HepG2 (cell line): ENCODE results near the gene ZNF367. TPM values are rescaled to one million over a fixed set of nuclear protein-coding genes. Genes with fewer than 3 reads are reported as not detected.

Source experiments
- ATAC-seq: fragments of 200-7000 bp; cut with Tn5 transposase; 3 replicates; pipeline ENCODE4 v1.9.1; 2020; ENCODE audit warnings: mild to moderate bottlenecking, moderate library complexity
- BruUV-seq: library from RNA; stranded (reverse); fragments of 400-500 nt; replicated peaks from 2 replicates; lab custom pipeline; 2021; lab: Mats Ljungman, UMichigan
- CTCF ChIA-PET: fragments of 300-600 bp; formaldehyde crosslinking; extraction: SDS; loops from one replicate; lab custom pipeline; 2021; ENCODE audit warnings: low total read pairs, inconsistent platforms, low intra/inter-chr PET ratio; lab: Yijun Ruan, JAX
- POLR2A ChIA-PET: fragments of 350-600 bp; sonication (Branson Sonifier 250); formaldehyde crosslinking; loops from one replicate; lab custom pipeline; 2020; ENCODE audit warnings: antibody characterized with exemption, inconsistent platforms; lab: Yijun Ruan, JAX
- DNase-seq: peaks from one replicate; pipeline ENCODE4 v3.0.0-alpha.2; 2015; ENCODE audit warnings: low spot score
- FAIRE-seq: peaks from 3 replicates; lab custom pipeline; 2011; peaks lifted over from hg19 to GRCh38; lab: Jason Lieb, UNC
- H2AFZ ChIP-seq: one replicate; pipeline ENCODE4 v1.6.1; 2011; ENCODE audit warnings: low read length, inconsistent platforms
- H3K27ac ChIP-seq: fragments of 300-600 bp; 3 replicates; pipeline ENCODE4 v1.8.0; 2011; ENCODE audit warnings: mixed run types, mild to moderate bottlenecking, mixed read lengths, low read length, inconsistent platforms; ENCODE audit not compliant: insufficient read depth; ENCODE audit errors: extremely low read length
- H3K27me3 ChIP-seq, 2 experiments: fragments of 200-600 bp in 1 of 2; 2 replicates in 1 of 2; 3 replicates in 1 of 2; pipeline versions ENCODE4 v1.6.0 to v1.8.0; 2011; ENCODE audit warnings: low read length in 2 of 2, mild to moderate bottlenecking in 2 of 2, moderate library complexity in 2 of 2, inconsistent platforms in 1 of 2; ENCODE audit not compliant: insufficient read depth in 2 of 2, control insufficient read depth in 1 of 2
- H3K36me3 ChIP-seq, 2 experiments: fragments of 200-600 bp in 1 of 2; replicated peaks in 1 of 2; 2 replicates in 1 of 2; 3 replicates in 1 of 2; pipeline versions ENCODE4 v1.5.1 to v1.8.0; 2011; ENCODE audit warnings: low read length in 2 of 2, inconsistent platforms in 1 of 2; ENCODE audit not compliant: insufficient read depth in 2 of 2, control insufficient read depth in 1 of 2
- H3K4me1 ChIP-seq: 2 replicates; pipeline ENCODE4 v1.5.1; 2012; ENCODE audit warnings: low read length, inconsistent platforms; ENCODE audit not compliant: insufficient read depth
- H3K4me2 ChIP-seq: 2 replicates; pipeline ENCODE4 v1.6.0; 2011; ENCODE audit warnings: low read depth, low read length, inconsistent platforms
- H3K4me3 ChIP-seq, 3 experiments: fragments of 200-600 bp in 1 of 3; sonication (generic), shearing (Covaris generic) in 1 of 3; replicated peaks in 1 of 3; 2 replicates each; pipeline ENCODE4 v1.5.1; 2011 to 2016; ENCODE audit warnings: low read length in 3 of 3, inconsistent platforms in 2 of 3, low read depth in 2 of 3, mild to moderate bottlenecking in 2 of 3, control low read depth in 1 of 3, mixed read lengths in 1 of 3; ENCODE audit not compliant: insufficient read depth in 1 of 3
- H3K79me2 ChIP-seq: one replicate; pipeline ENCODE4 v1.6.1; 2011; ENCODE audit warnings: low read length, inconsistent platforms; ENCODE audit not compliant: insufficient read depth
- H3K9ac ChIP-seq: 2 replicates; pipeline ENCODE4 v1.6.0; 2011; ENCODE audit warnings: mild to moderate bottlenecking, low read depth, low read length, inconsistent platforms; ENCODE audit not compliant: insufficient read depth
- H3K9me3 ChIP-seq: 2 replicates; pipeline ENCODE4 v1.5.1; 2012; ENCODE audit warnings: mild to moderate bottlenecking, low read length
- H4K20me1 ChIP-seq: 2 replicates; pipeline ENCODE4 v1.6.0; 2011; ENCODE audit warnings: inconsistent platforms, mild to moderate bottlenecking, low read length, moderate library complexity; ENCODE audit not compliant: insufficient read depth
- DNMT3B ChIP-seq: conservative IDR thresholded peaks from 2 replicates; pipeline ENCODE4 v1.6.1; 2016; ENCODE audit warnings: missing biosample characterization, control low read depth
- ERF ChIP-seq: IDR thresholded peaks from 2 replicates; pipeline ENCODE4 v1.6.1; 2018; ENCODE audit warnings: missing biosample characterization, missing genetic modification reagents
- FOXK2 ChIP-seq: fragments of 450-650 bp; IDR thresholded peaks from 2 replicates; pipeline ENCODE4 v1.6.1; 2016
- ISL2 ChIP-seq: sonication (generic); formaldehyde crosslinking; IDR thresholded peaks from 2 replicates; pipeline ENCODE4 v1.5.0; 2020; ENCODE audit warnings: missing genetic modification reagents
- KAT8 ChIP-seq: IDR thresholded peaks from 2 replicates; pipeline ENCODE4 v1.6.1; 2016; ENCODE audit warnings: missing genetic modification reagents, missing compliant biosample characterization
- NFKBIZ ChIP-seq: IDR thresholded peaks from 2 replicates; pipeline ENCODE4 v1.6.1; 2018; ENCODE audit warnings: missing genetic modification reagents, missing compliant biosample characterization
- RAD21 ChIP-seq: fragments of 450-650 bp; formaldehyde crosslinking; IDR thresholded peaks from 2 replicates; pipeline ENCODE4 v1.5.0; 2020; ENCODE audit warnings: mild to moderate bottlenecking
- RCOR2 ChIP-seq: IDR thresholded peaks from 2 replicates; pipeline ENCODE4 v1.6.1; 2016; ENCODE audit warnings: missing biosample characterization, missing genetic modification reagents
- SNRNP70 ChIP-seq: fragments of 200-400 bp; formaldehyde crosslinking; IDR thresholded peaks from 2 replicates; pipeline ENCODE4 v1.6.1; 2017; ENCODE audit warnings: mild to moderate bottlenecking, low read depth, low read length, moderate library complexity
- ZFP36 ChIP-seq: fragments of 150-350 bp; IDR thresholded peaks from 2 replicates; pipeline ENCODE4 v1.6.1; 2018; ENCODE audit warnings: borderline replicate concordance, low read length, low read depth; ENCODE audit not compliant: partially characterized antibody
- ZFP36L1 ChIP-seq: sonication (generic); formaldehyde crosslinking; IDR thresholded peaks from 2 replicates; pipeline ENCODE4 v1.8.0; 2022; ENCODE audit warnings: mild to moderate bottlenecking, missing genetic modification reagents, moderate library complexity
- ZFP37 ChIP-seq: sonication (generic); formaldehyde crosslinking; IDR thresholded peaks from 2 replicates; pipeline ENCODE4 v1.4.0; 2020; ENCODE audit warnings: missing genetic modification reagents, borderline replicate concordance
- ZNF124 ChIP-seq: sonication (generic); formaldehyde crosslinking; IDR thresholded peaks from 2 replicates; pipeline ENCODE4 v1.4.0; 2020; ENCODE audit warnings: missing genetic modification reagents
- ZNF160 ChIP-seq: sonication (generic); formaldehyde crosslinking; IDR thresholded peaks from 2 replicates; pipeline ENCODE4 v1.8.0; 2022; ENCODE audit warnings: mild to moderate bottlenecking, inconsistent platforms, missing genetic modification reagents
- ZNF205 ChIP-seq: IDR thresholded peaks from 2 replicates; pipeline ENCODE4 v1.6.1; 2018; ENCODE audit warnings: missing biosample characterization, missing genetic modification reagents
- ZNF570 ChIP-seq: sonication (generic); formaldehyde crosslinking; IDR thresholded peaks from 2 replicates; pipeline ENCODE4 v1.4.0; 2020; ENCODE audit warnings: mild to moderate bottlenecking, missing genetic modification reagents, borderline replicate concordance
- ZNF660 ChIP-seq: sonication (generic); formaldehyde crosslinking; IDR thresholded peaks from 2 replicates; pipeline ENCODE4 v1.5.1; 2020; ENCODE audit warnings: mild to moderate bottlenecking, low read depth, missing genetic modification reagents, borderline replicate concordance
- ZNF724P ChIP-seq: sonication (generic); formaldehyde crosslinking; IDR thresholded peaks from 2 replicates; pipeline ENCODE4 v1.8.0; 2022; ENCODE audit warnings: missing genetic modification reagents, borderline replicate concordance
- ZNF780A ChIP-seq: sonication (generic); formaldehyde crosslinking; IDR thresholded peaks from 2 replicates; pipeline ENCODE4 v1.8.0; 2022; ENCODE audit warnings: mild to moderate bottlenecking, missing genetic modification reagents, moderate library complexity
- WGBS: methylation state at CpG from one replicate; pipeline ENCODE4 v1.1.6; 2017; ENCODE audit warnings: low lambda C conversion rate; 5-methylcytosine and 5-hydroxymethylcytosine counted together
- in situ Hi-C: cut with HindIII; loops from 2 replicates; pipeline ENCODE4 v1.10.0; 2017; ENCODE audit warnings: low pct_unique_long_range_greater_than_20kb; ENCODE audit not compliant: extremely low pct_ligation_motif_present
- intact Hi-C: fragments of 100-400 bp; cut with micrococcal nuclease; formaldehyde crosslinking; loops from one replicate; pipeline ENCODE4 v1.10.0; 2022; ENCODE audit not compliant: unreplicated experiment
- polyA plus RNA-seq, 8 experiments: library from polyadenylated mRNA; depleted of rRNA in 3 of 8; stranded (reverse) in 7 of 8; unstranded in 1 of 8; fragments of >200 nt; fragmentation: Illumina TruSeq in 4 of 8; extraction: Trizol in 4 of 8; gene quantifications; 2 replicates each; pipeline versions ENCODE4 v1.2.1 to v1.2.3, GENCODE V29; 2011 to 2016; ENCODE audit warnings: low read depth in 4 of 8, missing spikeins in 1 of 8, mixed read lengths in 1 of 8; ENCODE audit not compliant: insufficient read depth in 1 of 8
- total RNA-seq, 5 experiments: library from RNA; depleted of rRNA; stranded (reverse); fragments of >200 nt; fragmentation: Illumina TruSeq; extraction: Trizol; gene quantifications; 2 replicates each; pipeline ENCODE4 v1.2.3, GENCODE V29; 2016; ENCODE audit warnings: low read depth in 1 of 5
- TF ChIP-seq, protein P1 (sequence below): sonication (generic); formaldehyde crosslinking; IDR thresholded peaks from 2 replicates; pipeline ENCODE4 v1.8.0; 2022; ENCODE audit warnings: mild to moderate bottlenecking, missing genetic modification reagents, moderate library complexity
- TF ChIP-seq, protein P2 (sequence below): sonication (generic); formaldehyde crosslinking; IDR thresholded peaks from 2 replicates; pipeline ENCODE4 v1.4.0; 2020; ENCODE audit warnings: low read depth, missing genetic modification reagents
- TF ChIP-seq, protein P3 (sequence below): sonication (generic); formaldehyde crosslinking; conservative IDR thresholded peaks from 2 replicates; pipeline ENCODE4 v1.8.0; 2022; ENCODE audit warnings: missing genetic modification reagents

The ZNF367 gene
- total and polyA plus RNA-seq, 2 of the 13 experiments (the other 11 are each of a cell fraction or from before 2014, with no cell fraction given): 2.9 to 7.7 TPM

DNA sequence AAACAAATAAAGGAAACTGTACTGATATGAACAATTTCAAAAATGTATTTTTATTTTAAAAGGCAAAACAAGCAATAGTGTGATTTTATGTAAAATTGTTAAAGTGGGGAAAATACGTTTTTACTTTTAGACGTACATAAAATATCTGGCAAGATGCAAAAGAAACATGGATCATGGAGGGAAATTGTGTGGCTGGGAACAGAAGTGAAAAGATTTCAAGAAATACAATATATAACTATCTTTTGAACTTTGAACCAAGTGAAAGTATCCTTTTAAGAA lies 1.5 kb upstream of the ZNF367 start:
- Histone ChIP-seq H3K4me2 (peak overlapping the region; percentile 81), H3K4me3 (peak overlapping the region; percentile 72 to 87 (median 83)), H3K27me3 (no peaks in the 10 kb centered on the region; a peak in 1 of 5 replicates), H3K79me2 (peaks cover 22% of the 10 kb centered on the region), H3K27ac (peak overlapping the region; percentile 99), H3K36me3 (no peaks in the 10 kb centered on the region), H2AFZ (no peak overlapping the region), H3K4me1 (peaks cover 57% of the 10 kb centered on the region), H3K9me3 (no peaks in the 10 kb centered on the region), H3K9ac (peak overlapping the region; percentile 100), H4K20me1 (no peaks in the 10 kb centered on the region)
- FAIRE-seq (no peak), ATAC-seq (no peak), DNase-seq (no peak)
- intact Hi-C loops (loop anchor here (5.0 kb wide), 2 partner anchors 77 to 92 kb away; no protein-coding TSS in a partner anchor), in situ Hi-C loops (loop anchor here (5.0 kb wide), 1 partner anchor 77 kb away; no protein-coding TSS in a partner anchor)
- CTCF ChIA-PET: no interaction called here
- no TSS peak for BruUV-seq
- 2% methylated on average over 2 of the region's 2 CpGs for WGBS
- POLR2A ChIA-PET: interaction anchor here (0.8 to 1.8 kb wide), 6 partner anchors 10 to 236 kb away, joined by 3 to 9 read pairs (median 6); partner anchors contain the start of gene PRXL2C
- TF ChIP-seq, protein P1, sequence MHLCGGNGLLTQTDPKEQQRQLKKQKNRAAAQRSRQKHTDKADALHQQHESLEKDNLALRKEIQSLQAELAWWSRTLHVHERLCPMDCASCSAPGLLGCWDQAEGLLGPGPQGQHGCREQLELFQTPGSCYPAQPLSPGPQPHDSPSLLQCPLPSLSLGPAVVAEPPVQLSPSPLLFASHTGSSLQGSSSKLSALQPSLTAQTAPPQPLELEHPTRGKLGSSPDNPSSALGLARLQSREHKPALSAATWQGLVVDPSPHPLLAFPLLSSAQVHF: no peak
- TF ChIP-seq, protein P2, sequence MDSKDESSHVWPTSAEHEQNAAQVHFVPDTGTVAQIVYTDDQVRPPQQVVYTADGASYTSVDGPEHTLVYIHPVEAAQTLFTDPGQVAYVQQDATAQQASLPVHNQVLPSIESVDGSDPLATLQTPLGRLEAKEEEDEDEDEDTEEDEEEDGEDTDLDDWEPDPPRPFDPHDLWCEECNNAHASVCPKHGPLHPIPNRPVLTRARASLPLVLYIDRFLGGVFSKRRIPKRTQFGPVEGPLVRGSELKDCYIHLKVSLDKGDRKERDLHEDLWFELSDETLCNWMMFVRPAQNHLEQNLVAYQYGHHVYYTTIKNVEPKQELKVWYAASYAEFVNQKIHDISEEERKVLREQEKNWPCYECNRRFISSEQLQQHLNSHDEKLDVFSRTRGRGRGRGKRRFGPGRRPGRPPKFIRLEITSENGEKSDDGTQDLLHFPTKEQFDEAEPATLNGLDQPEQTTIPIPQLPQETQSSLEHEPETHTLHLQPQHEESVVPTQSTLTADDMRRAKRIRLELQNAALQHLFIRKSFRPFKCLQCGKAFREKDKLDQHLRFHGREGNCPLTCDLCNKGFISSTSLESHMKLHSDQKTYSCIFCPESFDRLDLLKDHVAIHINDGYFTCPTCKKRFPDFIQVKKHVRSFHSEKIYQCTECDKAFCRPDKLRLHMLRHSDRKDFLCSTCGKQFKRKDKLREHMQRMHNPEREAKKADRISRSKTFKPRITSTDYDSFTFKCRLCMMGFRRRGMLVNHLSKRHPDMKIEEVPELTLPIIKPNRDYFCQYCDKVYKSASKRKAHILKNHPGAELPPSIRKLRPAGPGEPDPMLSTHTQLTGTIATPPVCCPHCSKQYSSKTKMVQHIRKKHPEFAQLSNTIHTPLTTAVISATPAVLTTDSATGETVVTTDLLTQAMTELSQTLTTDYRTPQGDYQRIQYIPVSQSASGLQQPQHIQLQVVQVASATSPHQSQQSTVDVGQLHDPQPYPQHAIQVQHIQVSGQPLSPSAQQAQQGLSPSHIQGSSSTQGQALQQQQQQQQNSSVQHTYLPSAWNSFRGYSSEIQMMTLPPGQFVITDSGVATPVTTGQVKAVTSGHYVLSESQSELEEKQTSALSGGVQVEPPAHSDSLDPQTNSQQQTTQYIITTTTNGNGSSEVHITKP (CRISPR knock-in tag): no peak
- TF ChIP-seq SNRNP70 (no peak), ZNF724P (CRISPR knock-in tag) (no peak), ZFP37 (no peak), ZNF570 (CRISPR knock-in tag) (no peak), ZFP36 (no peak), RCOR2 (0 out of 2 replicates have a peak, but pooled peaks have one; percentile 8), KAT8 (CRISPR knock-in tag) (no peak), RAD21 (no peak), ZNF124 (CRISPR knock-in tag) (no peak), ZNF780A (CRISPR knock-in tag) (0 out of 2 replicates have a peak, but pooled peaks have one; percentile 8), FOXK2 (no peak), ZFP36L1 (0 out of 2 replicates have a peak, but pooled peaks have one; percentile 2), DNMT3B (no peak), ISL2 (CRISPR knock-in tag) (no peak), ZNF205 (no peak), NFKBIZ (CRISPR knock-in tag) (no peak), ZNF660 (no peak), ERF (CRISPR knock-in tag) (no peak), ZNF160 (no peak)
- TF ChIP-seq, protein P3, sequence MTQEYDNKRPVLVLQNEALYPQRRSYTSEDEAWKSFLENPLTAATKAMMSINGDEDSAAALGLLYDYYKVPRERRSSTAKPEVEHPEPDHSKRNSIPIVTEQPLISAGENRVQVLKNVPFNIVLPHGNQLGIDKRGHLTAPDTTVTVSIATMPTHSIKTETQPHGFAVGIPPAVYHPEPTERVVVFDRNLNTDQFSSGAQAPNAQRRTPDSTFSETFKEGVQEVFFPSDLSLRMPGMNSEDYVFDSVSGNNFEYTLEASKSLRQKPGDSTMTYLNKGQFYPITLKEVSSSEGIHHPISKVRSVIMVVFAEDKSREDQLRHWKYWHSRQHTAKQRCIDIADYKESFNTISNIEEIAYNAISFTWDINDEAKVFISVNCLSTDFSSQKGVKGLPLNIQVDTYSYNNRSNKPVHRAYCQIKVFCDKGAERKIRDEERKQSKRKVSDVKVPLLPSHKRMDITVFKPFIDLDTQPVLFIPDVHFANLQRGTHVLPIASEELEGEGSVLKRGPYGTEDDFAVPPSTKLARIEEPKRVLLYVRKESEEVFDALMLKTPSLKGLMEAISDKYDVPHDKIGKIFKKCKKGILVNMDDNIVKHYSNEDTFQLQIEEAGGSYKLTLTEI: no peak
